ENCODE results near the gene TGFBR3.

TGFBR3 gene

GRCh38 chr1:91660708-91661107 lies 225.2 kb downstream of the TGFBR3 start:
- no peak for TF ChIP-seq CTCF (IDR thresholded peaks at IDR 0.05; ENCODE audit: control insufficient read depth, extremely low read depth, insufficient read depth)
- no peak for DNase-seq (ENCODE audit: low read depth)
- no peak overlapping the region for H3K4me3 ChIP-seq (ENCODE audit: low read depth, low read length)

- no peak for DNase-seq (ENCODE audit: low read depth)
- TF ChIP-seq CTCF (IDR thresholded peaks at IDR 0.05; ENCODE audit: control insufficient read depth, extremely low read depth, insufficient read depth): no peak
- H3K4me3 ChIP-seq (ENCODE audit: low read depth, low read length): no peak overlapping the region
Measured at GRCh38 chr1:91655912-91656449, 230.0 kb downstream of the TGFBR3 start.

- TF ChIP-seq CTCF (IDR thresholded peaks at IDR 0.05; ENCODE audit: control insufficient read depth, extremely low read depth, insufficient read depth): no peak
- H3K4me3 ChIP-seq (ENCODE audit: low read depth, low read length): no peak overlapping the region
- no peak for DNase-seq (ENCODE audit: low read depth)
Measured at GRCh38 chr1:91653183-91653582, 232.8 kb downstream of the TGFBR3 start.

GRCh38 chr1:91651661-91652071 lies 234.3 kb downstream of the TGFBR3 start:
- DNase-seq (ENCODE audit: low read depth): peak; percentile 3
- no peak overlapping the region for H3K4me3 ChIP-seq (ENCODE audit: low read depth, low read length)
- no peak for TF ChIP-seq CTCF (IDR thresholded peaks at IDR 0.05; ENCODE audit: control insufficient read depth, extremely low read depth, insufficient read depth)

- no peak overlapping the region for H3K4me3 ChIP-seq (ENCODE audit: low read depth, low read length)
- no peak for DNase-seq (ENCODE audit: low read depth)
- no peak for TF ChIP-seq CTCF (IDR thresholded peaks at IDR 0.05; ENCODE audit: control insufficient read depth, extremely low read depth, insufficient read depth)
Measured at GRCh38 chr1:91651243-91651642, 234.7 kb downstream of the TGFBR3 start.

GRCh38 chr1:91650764-91651163 lies 235.2 kb downstream of the TGFBR3 start:
- H3K4me3 ChIP-seq (ENCODE audit: low read depth, low read length): no peak overlapping the region
- no peak for TF ChIP-seq CTCF (IDR thresholded peaks at IDR 0.05; ENCODE audit: control insufficient read depth, extremely low read depth, insufficient read depth)
- DNase-seq (ENCODE audit: low read depth): no peak

- no peak for DNase-seq (ENCODE audit: low read depth)
- TF ChIP-seq CTCF (IDR thresholded peaks at IDR 0.05; ENCODE audit: control insufficient read depth, extremely low read depth, insufficient read depth): no peak
- no peak overlapping the region for H3K4me3 ChIP-seq (ENCODE audit: low read depth, low read length)
Measured at GRCh38 chr1:91647061-91647460, 238.9 kb downstream of the TGFBR3 start.

Measured in LNCaP clone FGC (cell line).